ENCODE results near the gene SLA2. TPM values are rescaled to one million over a fixed set of nuclear protein-coding genes. Genes with fewer than 3 reads are reported as not detected.
"Not testable (repeated sequence)": the region's sequence is repeated elsewhere in the genome, so short reads cannot be mapped to it uniquely, and the experiment has no call there.

Gene SLA2
- total RNA-seq, 1 donor from 2014 or later: not detected

GRCh38 chr20:36645353-36645752, 643 bp downstream of the SLA2 start:
- no peak for DNase-seq (ENCODE audit: low read depth in 2 of 2)

DNA sequence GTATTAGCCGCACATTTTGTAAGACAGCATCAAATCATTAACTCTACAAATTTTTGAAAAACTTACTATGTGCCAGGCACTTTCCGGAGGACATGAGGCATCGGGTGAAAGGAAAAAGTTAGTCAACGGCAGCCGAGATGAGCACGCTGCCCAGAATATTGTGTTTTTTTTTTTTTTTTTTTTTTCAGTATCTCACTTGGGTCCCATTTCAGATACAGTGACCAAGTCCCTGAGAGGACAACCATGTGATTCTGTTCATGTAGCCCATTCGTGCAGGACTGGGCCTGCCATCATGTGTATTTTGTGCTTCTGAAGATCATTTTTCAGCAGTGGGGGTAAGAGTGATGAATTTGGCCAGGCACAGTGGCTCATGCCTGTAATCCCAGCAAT, 1.3 kb downstream of the SLA2 start:
- DNase-seq (ENCODE audit: low read depth in 2 of 2): peak in 1 of 2 donors; percentile 37

GRCh38 chr20:36644032-36644705, 1.8 kb downstream of the SLA2 start:
- no peak for DNase-seq (ENCODE audit: low read depth in 2 of 2)

DNA sequence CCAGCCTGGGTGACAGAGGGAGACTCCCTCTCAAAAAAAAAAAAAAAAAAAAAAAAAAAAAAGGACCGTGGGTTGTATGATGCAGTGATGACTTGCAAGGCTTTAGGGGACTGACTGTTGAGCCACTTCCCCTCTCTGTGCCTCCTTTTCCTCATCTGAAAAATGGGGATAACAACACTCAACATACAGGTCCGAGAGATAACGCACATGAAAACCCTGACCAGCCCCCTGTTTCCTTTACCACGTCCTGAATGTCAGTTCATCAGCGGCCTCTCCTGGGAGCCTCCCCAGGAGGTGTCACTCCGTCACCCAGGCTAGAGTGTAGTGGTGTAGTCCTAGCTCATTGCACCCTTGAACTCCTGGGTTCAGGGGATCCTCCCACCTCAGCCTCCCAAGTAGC, 3.9 kb downstream of the SLA2 start:
- DNase-seq (ENCODE audit: low read depth in 2 of 2): no peak

- DNase-seq (ENCODE audit: low read depth in 2 of 2): no peak
These were observed 4.5 kb downstream of the SLA2 start for GRCh38 chr20:36641506-36641843.

DNA sequence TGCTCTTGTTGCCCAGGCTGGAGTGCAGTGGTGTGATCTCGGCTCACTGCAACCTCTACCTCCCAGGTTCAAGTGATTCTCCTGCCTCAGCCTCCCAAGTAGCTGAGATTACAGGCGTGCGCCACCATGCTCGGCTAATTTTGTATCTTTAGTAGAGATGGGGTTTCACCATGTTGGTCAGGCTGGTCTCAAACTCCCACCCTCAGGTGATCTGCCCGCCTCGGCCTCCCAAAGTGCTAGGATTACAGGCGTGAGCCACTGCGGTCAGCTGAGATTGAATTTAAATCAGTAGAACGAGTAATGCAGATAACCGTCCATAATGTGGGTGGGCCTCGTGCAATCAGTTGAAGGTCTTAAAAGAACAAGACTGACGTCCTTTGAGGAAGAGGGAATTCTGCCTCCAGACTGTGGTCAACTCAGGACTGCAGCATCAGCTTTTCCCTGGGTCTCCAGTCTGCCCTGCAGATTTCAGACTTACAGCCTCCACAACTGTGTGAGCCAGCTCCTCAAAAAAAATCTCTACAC, 7.1 kb downstream of the SLA2 start:
- DNase-seq (ENCODE audit: low read depth in 2 of 2): not testable (repeated sequence)

GRCh38 chr20:36634342-36634741, 11.7 kb downstream of the SLA2 start:
- no peak for DNase-seq (ENCODE audit: low read depth in 2 of 2)

- DNase-seq (ENCODE audit: low read depth in 2 of 2): no peak
These were observed 12.7 kb downstream of the SLA2 start for GRCh38 chr20:36633285-36633772.

- DNase-seq (ENCODE audit: low read depth in 2 of 2): no peak
These were observed 13.3 kb downstream of the SLA2 start for GRCh38 chr20:36632487-36633284.

- no peak for DNase-seq (ENCODE audit: low read depth in 2 of 2)
These were observed 13.9 kb downstream of the SLA2 start for GRCh38 chr20:36632147-36632486.

DNA sequence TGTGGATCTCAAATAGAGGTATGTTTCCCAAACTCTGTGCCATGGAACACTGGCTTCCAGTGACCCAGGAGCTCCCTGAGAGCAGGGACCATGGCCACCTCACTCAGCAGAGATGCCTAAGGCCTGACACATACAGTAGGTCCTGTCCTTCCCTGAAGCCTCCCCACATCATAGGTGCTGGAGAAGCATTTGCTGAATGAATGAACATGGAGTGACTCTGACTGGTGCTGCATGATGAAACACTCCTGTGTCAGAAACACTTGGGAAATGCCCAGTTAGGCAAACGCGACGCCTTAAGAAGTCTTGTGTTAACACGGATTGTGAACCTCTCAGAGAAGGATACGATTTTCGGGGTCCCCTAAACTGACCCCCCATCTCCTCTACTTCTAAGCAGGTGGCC, 14.3 kb downstream of the SLA2 start:
- DNase-seq (ENCODE audit: low read depth in 2 of 2): no peak

- no peak for DNase-seq (ENCODE audit: low read depth in 2 of 2)
These were observed 16.0 kb downstream of the SLA2 start for GRCh38 chr20:36629719-36630681.

DNA sequence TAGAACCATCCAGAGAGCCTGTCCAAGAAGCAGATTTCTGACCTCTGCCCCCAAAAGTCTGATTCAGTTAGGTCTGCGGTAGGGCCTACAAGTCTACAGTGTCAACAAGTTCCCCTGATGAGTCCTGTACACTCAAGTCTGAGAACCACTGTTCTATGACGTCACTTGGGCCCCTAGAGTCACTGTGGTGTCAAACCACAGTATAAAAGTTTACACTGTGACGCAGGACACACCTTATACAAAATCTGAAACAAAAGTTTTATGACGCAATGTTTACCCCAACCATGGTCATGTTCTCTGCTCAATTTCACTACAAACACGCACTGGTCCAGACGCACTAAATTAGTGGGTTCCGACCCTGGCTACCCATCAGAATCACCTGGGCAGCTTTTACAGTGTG, 17.9 kb downstream of the SLA2 start:
- DNase-seq (ENCODE audit: low read depth in 2 of 2): no peak

DNA sequence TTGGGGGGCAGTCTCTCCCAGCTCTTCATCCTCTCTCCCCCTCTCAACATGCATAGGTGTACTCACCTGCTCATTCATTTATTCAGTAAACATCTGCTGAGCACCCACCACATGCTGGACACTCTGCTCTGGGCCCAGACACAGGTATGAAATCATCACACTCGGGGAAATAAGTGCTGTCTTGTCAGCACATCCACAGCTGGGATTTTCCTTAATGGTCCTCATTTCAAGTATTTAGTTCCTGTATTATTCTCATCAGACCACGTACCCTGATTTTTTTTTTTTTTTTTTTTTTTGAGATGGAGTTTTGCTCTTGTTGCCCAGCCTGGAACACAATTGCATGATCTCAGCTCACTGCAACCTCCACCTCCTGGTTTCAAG, 21.1 kb downstream of the SLA2 start:
- DNase-seq (ENCODE audit: low read depth in 2 of 2): no peak

GRCh38 chr20:36624068-36624943, 21.7 kb downstream of the SLA2 start:
- DNase-seq (ENCODE audit: low read depth in 2 of 2): no peak

DNA sequence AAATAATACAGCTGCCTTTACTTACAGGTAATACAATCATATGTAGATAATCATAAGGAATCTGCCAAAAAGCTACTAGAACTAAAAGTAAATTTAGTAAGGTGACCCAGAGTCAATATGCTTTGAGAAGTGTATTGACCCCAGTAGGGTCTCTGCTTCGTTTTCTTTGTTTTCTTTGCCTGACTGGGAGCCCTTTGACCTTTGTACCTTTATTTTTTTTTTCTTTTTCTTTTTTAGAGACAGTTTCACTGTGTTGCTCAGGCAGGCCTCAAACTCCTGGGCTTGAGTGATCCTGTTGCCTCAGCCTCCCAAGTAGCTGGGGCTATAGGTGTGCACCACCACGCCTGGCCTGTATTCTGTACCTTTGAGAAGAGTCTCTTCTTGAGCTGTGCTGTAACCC, 22.6 kb downstream of the SLA2 start:
- DNase-seq (ENCODE audit: low read depth in 2 of 2): no peak

DNA sequence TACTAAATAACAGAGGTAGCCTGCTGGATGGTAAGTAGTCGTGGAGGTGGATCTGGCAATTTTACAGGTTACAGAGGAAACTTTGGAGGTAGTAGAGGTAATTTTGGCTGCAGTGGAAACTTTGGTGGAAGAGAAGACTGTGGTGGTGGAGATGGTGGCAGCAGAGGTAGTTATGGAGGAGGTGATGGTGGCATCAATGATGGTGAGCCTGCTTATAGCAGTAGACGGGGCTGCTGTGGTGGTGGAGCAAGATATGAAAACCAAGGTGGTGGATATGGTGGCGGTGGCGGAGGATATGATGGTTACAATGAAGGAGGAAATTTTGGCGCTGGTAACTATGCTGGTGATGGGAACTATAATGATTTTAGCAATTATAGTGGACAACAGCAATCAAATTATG, 25.1 kb downstream of the SLA2 start:
- DNase-seq (ENCODE audit: low read depth in 2 of 2): no peak

DNA sequence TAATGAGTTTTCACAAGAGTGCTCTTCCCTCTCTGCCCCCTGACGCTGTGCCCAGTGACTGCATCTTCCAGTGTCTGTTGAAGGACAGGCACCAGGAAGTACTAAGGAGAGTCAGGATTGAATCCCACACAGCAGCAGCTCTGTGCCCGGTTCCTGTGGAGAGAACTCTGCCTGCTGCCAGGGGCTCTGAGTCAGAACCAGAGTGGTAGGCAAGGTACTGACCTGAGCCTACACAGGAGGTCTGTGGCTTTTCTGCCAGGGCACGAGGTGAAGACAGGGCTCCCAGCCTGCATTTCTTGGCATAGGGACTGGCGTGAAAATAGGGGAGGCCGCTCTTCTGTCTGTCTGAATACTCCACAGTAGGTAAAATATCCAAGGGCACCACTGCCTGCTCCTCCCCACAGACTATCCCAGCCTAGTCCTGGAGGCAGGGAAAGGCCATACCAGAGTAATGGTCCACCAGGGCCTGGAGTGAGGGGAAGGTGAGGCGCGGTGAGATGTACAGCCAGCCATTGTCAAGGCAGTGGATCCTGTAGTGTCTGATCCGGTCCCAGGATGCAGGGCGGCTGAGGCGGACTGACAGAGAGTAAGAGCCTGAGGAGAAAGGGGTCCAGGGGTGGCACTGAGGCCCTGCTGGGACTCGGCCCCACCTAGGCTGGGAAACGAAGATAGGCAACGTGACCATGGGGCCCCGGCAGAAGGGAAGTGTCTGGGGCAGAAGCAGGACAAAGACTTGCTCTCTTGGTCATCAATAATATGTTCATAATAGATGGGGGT, 31.0 kb downstream of the SLA2 start:
- no peak for DNase-seq (ENCODE audit: low read depth in 2 of 2)

GRCh38 chr20:36613974-36614373, 32.0 kb downstream of the SLA2 start:
- DNase-seq (ENCODE audit: low read depth in 2 of 2): no peak

DNA sequence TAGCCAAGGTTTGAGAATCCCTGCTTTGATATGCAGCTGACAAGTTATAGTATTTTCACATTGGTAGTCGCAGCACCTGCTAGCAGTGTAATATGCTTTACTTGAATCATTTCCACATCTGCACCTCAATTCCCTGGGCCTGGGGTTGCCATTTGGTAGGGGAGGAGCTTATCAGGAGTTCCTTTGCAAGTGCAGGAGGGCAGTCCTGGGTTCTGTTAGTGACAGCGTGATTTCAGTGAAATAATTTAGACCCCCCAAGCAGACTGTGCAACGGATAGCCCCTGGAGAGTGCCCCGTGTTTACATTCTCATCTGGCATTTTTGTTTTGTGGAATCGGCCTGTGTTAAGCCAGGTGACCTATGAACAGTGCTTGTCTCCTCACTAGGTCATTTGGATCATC, 34.4 kb downstream of the SLA2 start:
- DNase-seq (ENCODE audit: low read depth in 2 of 2): no peak

All from dermis microvascular lymphatic vessel endothelial cell (primary cell).